GM10266 (cell line): ENCODE data around the gene ETV6.

ENCODE experiments used
- DNase-seq: peaks from one replicate; pipeline ENCODE4 v3.0.0; 2012; ENCODE audit errors: extremely low spot score
- TF ChIP-seq, protein P1 (sequence below): IDR thresholded peaks from 2 replicates; pipeline ENCODE4 v1.5.1; 2012; ENCODE audit warnings: mild to moderate bottlenecking, low read depth; ENCODE audit not compliant: control insufficient read depth, insufficient read depth; ENCODE audit errors: missing control alignments

Gene ETV6

DNA sequence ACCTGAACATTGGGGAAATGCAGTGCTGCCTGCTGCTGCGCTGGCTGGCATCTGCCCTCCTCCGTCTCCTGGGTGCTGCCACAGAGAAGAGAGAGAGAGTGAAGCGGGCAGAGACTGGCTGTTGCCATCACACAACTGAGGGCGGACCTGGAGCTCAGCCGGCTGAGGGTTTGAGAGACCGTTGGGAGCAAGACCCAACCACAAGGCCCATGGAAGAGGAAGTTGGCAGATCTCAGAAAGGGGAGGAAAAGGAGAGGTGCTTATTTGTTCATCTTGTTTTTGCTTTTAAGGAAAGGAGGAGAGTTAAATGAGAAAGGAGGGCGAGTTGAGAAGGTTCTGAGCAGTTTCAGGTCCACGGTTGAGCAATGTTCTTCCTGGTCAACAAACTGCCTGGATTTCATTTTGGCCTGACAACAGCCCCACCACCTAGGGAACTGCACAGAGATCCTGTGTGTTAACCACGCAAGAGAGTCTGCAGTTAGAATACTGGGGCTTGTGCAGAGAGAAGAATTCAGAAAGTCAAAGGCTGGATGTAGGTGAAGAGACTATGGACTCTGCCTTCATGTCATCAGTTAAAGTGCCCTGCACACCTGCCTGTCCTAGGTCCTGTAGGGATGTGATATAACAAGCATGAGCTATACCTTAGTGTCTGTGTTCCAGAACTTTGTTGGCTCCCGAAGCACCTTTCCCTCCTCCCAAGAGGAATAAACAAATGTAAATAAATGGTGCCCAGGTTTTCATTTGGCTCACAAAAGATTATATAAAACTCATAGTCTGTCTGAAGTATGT, 124.6 kb downstream of the ETV6 start:
- TF ChIP-seq, protein P1, sequence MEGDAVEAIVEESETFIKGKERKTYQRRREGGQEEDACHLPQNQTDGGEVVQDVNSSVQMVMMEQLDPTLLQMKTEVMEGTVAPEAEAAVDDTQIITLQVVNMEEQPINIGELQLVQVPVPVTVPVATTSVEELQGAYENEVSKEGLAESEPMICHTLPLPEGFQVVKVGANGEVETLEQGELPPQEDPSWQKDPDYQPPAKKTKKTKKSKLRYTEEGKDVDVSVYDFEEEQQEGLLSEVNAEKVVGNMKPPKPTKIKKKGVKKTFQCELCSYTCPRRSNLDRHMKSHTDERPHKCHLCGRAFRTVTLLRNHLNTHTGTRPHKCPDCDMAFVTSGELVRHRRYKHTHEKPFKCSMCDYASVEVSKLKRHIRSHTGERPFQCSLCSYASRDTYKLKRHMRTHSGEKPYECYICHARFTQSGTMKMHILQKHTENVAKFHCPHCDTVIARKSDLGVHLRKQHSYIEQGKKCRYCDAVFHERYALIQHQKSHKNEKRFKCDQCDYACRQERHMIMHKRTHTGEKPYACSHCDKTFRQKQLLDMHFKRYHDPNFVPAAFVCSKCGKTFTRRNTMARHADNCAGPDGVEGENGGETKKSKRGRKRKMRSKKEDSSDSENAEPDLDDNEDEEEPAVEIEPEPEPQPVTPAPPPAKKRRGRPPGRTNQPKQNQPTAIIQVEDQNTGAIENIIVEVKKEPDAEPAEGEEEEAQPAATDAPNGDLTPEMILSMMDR = no peak
- DNase-seq = no peak

DNA sequence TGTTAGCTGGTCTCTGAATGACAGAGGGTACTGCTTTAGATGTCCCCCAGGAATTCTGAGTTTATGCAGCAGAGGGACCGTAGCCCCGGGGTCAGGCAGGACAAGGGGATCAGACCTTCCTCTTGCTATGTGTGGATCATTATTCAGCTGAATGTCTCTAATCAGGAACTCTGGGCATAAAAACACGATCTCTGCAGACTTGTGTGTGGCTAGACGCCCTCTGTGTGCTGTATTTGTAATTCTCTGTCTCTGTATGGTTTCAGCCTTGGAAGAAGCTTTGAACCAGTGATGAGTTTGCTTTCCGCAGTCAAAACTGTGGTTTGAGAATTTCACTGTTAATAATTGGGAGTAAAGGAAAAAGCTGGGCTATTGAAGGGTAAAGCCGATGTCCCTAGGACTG, 125.3 kb downstream of the ETV6 start:
- TF ChIP-seq, protein P1 = no peak
- no peak for DNase-seq

DNA sequence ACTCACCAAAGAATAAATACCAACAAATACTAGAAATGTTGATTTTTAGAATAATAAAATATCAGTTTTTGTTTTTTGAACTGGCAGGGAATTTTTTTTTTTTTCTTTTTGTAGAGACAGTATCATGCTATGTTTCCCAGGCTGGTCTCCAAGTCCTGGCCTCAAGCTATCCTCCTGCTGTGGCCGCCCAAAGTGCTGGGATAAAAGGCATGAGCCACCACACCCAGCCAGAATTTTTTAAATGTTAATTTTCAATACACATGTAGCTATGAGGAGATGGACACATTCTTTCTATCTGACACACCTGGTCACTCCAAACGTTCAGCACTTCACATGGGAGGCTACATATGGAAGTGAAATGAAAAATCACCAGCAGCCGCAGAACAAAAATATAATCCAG, 126.8 kb downstream of the ETV6 start:
- TF ChIP-seq, protein P1 = no peak
- no peak for DNase-seq

DNA sequence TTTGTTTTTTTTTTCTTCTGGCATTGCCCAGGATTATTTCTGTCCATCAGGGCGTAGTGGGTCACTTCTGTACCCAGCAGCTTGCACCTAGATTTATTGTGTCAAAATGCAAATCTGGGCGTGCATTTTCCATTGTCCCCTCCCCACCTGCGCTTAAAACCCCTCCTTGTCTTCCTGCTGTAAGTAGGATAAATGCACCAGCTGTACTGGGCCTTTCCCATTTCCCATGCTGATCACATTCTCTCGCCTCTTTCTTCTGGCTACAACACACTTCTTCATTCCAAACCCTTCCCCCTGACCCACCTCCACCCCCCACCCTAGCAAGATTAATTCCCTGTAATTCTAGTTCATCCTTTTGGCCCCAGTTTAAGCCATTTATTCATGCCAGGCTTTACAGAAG, 128.0 kb downstream of the ETV6 start:
- no peak for DNase-seq
- TF ChIP-seq, protein P1 = no peak

DNA sequence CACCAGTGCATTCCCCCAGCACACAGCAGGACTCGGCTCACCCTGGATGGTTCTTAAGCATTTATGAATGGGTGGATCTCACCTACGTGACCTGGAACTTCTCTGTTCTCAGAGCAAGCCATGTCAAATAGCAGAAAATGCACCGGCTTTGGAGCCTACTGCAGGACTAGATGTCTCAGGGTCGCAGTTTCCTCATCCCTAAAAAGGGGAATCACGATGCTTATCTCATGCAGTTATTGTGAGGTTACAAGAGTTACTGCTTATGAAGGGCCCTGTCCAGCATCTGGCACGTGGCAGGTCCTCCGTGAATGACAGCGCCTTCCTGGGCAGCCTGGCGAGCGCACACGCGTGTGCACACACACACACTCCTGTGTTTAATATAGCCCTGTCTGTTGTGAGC, 128.5 kb downstream of the ETV6 start:
- TF ChIP-seq, protein P1 = no peak
- DNase-seq = no peak

DNA sequence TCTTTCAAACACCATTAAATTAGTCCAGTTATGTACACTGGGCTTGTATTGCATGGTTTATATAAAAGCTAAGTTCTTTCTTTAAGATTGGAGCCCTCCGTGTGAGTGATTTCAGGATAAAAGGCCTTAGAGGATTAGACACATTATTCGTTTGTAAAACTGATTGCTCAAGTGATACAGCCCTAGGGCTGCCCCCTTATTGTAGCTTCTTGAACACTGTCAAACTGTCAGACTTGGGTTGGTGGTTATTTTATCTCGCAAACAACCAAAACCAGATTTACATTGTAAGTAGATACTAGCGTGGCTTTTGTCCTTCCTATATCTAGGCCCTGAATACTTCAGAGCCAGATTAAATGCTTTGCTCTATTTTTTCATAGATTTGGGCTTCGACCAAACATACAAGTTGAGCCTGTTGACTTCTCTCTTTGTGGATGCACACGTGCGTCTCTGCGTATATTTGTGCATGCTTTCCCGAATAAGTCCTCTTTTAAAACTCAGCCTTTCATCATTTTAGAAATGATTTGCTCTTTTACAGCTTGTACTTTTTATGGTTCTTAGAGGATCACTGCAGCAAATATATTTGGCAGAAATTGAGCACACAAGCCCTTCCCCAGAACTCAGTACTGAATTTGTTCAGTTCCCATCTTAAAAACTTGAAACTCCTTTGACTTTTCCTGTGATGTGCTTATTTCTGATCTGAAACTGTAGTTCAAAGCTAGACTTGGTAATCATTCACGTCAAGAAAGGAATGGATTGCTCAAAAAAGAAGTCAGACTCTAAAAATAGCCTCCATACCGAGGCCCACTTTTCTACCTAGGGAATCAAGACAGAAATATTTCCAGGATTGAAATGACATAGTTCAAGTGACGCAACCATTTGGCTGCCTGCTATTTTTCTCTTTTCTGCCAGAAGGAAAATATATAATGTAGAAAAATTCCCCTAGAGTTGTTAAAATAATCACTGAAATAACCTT, 129.5 kb downstream of the ETV6 start:
- no peak for DNase-seq
- TF ChIP-seq, protein P1 = no peak

DNA sequence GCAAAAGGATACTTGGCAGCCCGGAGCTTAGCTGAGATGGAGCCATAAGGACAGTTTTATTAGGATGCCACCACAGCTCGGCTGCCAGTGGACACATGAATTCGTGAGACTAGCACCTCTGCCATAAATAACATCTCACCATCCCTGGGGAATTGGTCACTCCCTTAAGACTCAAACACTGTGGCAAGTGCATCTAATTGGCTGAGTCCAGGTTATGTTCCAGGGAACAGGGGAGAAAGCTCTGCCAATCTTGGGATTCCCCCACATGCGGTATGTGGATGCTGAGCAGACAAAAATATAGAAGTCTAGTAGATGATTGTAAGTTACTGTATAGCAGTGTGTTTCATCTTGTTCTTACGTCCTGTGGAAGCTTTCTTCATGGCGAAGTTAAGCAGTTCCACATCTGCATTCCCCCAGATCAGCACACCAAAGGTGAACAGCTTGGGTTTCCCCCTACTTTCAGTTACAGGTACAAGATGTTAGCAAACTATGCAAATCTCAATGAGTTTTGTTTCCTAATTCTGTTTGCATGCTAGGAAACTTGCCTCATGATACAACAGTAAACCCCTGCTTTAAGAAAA, 131.1 kb downstream of the ETV6 start:
- DNase-seq = no peak
- TF ChIP-seq, protein P1 = no peak
